Limb (tissue), 2 donors: ENCODE data around the gene PCSK9.

Experiments
- DNase-seq, 2 donors: peaks; one replicate each; pipeline ENCODE4 v3.0.0-alpha.2; 2016; ENCODE audit errors: extremely low spot score in 2 of 2

PCSK9 gene

DNA sequence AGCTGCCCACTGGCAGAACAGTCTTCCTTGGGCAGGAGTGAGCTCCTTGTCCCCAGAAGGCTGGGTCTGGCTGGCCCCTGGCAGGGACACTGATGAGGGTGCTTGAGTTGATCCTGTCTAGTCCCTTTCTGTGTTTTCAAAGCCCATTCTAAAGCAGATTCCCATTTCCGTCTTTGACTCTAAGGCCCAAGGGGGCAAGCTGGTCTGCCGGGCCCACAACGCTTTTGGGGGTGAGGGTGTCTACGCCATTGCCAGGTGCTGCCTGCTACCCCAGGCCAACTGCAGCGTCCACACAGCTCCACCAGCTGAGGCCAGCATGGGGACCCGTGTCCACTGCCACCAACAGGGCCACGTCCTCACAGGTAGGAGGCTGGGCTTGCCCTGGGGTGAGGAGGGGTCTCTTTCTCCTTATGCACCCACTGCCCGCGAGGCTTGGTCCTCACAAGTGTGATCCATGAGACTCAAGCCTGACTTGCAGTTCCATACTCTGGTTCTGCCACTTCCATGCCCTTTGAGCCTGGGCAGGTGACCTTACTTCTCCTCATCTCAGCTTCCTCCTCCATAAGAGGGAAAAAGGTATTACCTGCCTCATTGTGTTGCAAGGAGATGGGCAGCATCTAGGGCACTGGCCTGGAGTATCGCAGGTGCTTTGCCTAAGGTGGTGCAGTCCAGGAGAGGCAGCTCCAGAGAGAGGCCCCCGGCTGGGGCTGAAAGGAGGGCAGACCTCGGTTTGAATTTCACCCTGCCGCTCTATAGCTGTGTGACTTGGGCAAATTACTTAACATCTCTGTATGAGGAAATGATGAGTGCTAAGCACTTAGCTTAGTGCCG, 20.2 kb downstream of the PCSK9 start:
- no peak for DNase-seq

DNA sequence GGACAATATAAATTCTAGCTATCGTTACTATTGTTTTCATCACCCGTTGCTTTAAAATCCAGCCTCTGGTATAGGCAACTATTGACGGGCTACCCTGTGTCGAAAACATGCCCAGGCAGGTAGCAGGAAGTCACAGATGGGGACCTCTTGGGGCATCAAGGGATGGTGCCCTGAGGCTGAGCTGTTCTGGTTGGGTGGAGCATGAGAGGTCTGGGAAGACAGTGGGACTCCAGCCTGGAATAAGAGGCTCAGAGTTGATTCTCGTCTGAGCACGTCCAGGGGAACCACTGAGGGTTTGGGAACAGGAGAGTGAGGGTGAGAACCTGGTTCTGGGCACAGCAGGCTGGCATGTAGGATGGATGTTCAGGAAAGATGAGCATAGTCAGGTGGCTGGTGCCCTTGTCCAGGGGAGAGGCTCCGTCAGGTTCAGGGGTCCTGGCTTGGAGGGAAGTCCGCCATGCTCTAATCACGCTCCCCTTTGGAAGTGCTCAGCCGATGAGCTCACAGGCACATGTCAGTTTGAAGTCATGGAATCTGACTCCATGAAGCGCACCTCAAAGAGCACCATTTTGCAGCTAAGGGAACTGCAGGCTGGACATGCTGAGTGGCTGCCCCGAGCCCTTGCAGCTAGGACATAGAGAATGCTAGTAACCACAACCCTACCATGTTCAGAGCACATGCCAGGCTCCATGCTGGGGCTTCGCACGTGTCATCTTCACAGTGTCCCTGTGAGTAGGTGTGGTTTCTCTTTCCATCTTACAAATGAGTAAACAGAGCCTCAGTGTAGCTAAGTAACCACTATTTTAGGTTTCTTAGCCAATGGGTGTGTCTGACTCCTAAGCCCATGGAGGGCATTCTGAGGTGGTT, 21.0 kb downstream of the PCSK9 start:
- DNase-seq = no peak

DNA sequence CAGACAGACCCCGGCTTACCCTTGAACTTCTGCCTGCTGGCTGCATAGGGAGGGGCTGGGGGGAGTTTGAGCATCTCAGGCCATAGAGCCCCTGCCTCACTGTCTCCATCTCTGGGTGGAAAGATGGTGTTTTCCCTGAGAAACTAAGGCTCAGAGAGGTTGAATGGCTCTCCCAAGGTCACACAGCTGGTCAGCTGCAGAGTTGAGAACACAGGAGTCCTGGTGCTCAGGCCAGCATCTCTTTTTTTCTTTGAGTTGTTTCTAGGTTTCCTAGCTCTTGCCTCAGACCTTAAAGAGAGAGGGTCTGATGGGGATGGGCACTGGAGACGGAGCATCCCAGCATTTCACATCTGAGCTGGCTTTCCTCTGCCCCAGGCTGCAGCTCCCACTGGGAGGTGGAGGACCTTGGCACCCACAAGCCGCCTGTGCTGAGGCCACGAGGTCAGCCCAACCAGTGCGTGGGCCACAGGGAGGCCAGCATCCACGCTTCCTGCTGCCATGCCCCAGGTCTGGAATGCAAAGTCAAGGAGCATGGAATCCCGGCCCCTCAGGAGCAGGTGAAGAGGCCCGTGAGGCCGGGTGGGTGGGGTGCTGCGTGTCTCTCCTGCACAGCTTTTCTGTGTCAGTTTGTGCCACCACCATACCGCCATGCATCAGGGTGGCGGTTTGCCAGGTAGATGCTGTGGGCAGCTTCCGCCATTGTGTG, 21.8 kb downstream of the PCSK9 start:
- no peak for DNase-seq

DNA sequence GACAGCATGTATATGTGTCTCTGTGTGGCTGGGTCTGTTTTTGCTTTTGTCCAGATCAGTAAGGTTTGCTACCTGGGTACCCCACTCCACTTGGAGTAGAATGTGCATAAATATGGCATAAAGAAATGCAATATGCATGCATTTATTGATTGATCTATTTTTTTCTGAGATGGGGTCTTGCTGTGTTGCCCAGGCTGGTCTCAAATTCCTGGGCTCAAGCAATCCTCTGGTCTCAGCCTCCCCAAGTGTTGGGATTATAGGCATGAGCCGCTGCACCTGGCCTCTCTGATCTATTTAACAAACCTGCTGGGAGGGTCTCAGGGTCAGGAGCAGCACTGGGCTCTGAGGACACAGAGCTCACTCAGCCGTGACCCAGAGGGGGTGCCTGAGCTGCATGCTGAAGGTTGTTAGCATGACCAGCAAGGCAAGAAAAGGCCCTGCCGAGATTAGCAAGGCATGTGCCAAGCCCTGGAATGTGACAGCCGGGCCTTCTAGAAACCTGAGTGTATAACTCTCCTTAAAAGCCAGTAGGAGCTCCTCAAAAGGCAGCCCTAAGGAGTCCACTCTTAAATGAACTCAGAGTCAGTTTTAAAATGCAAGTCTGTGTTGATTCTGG, 22.5 kb downstream of the PCSK9 start:
- DNase-seq = no peak

GRCh38 chr1:55062801-55063576, 23.6 kb downstream of the PCSK9 start:
- no peak for DNase-seq

DNA sequence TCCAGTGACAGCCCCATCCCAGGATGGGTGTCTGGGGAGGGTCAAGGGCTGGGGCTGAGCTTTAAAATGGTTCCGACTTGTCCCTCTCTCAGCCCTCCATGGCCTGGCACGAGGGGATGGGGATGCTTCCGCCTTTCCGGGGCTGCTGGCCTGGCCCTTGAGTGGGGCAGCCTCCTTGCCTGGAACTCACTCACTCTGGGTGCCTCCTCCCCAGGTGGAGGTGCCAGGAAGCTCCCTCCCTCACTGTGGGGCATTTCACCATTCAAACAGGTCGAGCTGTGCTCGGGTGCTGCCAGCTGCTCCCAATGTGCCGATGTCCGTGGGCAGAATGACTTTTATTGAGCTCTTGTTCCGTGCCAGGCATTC, 24.2 kb downstream of the PCSK9 start:
- no peak for DNase-seq

DNA sequence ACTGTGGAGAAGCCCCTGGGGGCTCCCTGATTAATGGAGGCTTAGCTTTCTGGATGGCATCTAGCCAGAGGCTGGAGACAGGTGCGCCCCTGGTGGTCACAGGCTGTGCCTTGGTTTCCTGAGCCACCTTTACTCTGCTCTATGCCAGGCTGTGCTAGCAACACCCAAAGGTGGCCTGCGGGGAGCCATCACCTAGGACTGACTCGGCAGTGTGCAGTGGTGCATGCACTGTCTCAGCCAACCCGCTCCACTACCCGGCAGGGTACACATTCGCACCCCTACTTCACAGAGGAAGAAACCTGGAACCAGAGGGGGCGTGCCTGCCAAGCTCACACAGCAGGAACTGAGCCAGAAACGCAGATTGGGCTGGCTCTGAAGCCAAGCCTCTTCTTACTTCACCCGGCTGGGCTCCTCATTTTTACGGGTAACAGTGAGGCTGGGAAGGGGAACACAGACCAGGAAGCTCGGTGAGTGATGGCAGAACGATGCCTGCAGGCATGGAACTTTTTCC, 24.8 kb downstream of the PCSK9 start:
- no peak for DNase-seq

DNA sequence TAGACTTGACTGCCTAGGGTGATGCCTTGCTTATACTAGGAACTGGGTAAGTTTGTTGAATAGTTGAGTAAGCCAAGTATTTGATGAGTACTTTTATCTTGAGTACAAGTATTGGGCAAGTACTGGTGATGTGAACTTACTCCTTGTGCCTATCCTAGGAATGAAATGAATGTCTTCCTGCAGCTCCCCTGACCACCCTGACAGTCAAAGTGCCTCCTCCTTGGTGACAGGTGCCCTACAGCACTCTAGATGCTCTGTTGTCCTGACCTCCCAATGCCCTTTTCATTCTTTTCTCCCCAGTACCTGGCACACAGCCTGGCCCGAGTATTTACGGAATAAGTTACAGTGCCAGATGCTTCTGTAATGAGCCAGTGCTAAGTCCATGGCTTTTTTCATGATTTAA, 25.5 kb downstream of the PCSK9 start:
- no peak for DNase-seq

- DNase-seq = no peak
Measured at GRCh38 chr1:55065648-55066047, 26.3 kb downstream of the PCSK9 start.

GRCh38 chr1:55067022-55067778, 27.9 kb downstream of the PCSK9 start:
- no peak for DNase-seq

GRCh38 chr1:55067914-55068313, 28.6 kb downstream of the PCSK9 start:
- no peak for DNase-seq

- DNase-seq = no peak
Measured at GRCh38 chr1:55068638-55069037, 29.3 kb downstream of the PCSK9 start.

DNA sequence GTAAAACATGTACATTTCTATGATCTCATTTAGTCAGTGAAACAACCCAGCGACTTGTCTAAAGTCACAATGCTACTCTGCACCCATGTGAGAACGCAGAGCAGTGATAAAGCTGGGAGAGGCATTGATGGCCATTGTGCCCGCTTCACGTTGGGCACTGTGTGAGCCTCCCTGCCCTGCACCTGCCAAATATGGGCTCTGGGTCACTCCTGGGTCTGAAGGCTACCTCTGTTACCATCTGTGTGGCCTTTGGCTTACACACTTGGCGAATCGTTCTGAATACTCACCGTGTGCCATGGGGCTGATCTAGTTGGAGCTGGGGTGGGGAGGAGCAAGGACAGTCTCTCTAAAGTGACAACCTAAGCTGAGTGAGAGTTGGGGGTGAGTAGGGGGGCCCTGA, 29.9 kb downstream of the PCSK9 start:
- no peak for DNase-seq

DNA sequence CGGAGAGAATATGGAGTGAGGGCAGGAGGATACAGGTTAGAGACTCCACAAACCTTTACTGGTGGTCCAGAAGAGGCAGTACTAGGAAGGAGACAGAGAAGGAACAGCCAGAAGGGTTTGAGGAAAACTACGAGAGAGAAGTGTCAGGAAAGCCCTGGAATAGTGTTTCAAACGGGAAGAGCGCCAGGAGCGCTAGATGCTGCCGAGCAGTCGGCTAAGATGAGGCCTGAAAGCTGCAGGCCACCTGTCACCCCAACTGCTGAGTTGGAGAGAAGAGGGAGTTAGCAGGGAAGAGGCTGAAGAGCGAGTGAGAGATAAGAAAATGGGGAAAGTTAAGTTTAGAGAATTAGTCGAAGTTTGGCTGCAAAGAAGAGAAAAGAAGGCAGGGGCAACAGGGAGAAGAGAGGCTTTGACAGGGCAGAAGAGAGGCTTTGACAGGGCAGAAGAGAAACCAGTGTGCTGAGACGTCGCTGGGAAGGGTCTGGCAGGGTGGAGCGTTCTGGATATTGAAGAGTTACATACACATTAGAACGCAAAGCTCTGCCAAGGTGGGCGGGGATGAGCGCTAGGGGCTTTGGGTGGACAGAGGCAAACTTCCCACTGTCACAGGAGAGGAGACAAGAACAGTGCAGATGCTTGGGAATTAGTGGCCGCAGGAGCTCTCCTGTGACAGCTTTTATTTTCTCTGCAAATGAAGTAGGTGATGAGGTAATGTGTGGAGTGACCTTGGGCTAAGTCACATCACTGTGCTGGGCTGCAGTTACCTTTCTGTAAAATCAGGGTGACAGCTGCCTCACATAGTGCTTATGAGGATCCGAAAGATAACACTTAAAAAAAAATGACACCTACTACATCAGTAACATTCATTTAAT, 31.2 kb downstream of the PCSK9 start:
- peak in 1 of 2 donors; percentile 57 for DNase-seq

DNA sequence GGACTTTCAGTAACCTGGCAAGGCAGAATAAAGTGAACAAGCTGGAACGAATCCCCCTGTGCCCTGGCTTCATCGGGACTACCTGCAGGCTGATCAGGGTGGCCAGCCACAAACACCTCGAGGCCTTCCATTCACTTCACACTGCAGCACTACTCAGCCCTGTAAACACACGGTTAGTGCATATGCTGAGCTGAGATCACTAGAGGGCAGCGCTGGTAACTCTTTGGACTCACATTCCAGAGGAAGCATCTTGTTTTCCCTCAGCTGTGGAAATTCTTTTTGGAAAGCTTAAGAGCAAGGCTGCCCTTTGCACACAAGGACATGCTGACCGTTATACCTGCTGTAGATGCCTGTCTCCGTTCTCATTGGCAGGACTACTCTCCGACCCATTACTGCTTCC, 32.1 kb downstream of the PCSK9 start:
- DNase-seq = peak in 1 of 2 donors; percentile 38

GRCh38 chr1:55073187-55073916, 34.0 kb downstream of the PCSK9 start:
- no peak for DNase-seq

DNA sequence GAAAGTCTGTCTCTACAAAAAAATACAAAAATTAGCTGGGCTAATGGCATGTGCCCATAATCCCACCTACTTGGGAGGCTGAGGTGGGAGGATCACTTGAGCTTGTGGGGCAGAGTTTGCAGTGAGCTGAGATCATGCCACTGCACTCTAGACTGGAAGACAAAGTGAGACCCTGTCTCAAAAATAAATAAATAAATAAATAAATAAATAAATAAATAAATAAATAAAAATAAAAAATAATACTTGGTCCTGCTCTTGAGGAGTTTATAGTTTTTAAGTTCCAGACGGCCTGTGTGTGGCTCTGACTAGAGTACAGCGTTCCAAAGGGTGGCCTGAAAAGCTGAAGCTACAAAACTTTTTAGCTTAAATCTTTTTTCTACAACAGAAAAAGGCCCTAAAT, 35.1 kb downstream of the PCSK9 start:
- no peak for DNase-seq

DNA sequence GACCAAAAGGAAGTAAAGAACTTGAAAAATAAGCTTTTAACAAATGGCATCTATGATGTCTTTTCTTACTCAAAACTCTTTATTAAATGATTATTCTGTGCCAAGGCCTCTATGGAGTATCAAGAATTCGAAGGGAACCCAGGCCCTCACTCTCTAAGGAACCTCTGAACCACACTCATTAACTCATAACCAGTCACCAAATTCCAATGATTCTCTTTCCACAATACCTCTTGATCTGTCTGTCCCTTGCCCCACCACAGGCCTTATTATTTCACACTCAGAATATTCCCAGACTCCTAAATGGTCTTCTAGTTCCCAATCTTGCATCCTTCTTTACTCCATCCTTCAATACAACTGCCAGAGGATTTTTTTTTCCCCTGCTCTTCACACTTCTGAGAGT, 37.0 kb downstream of the PCSK9 start:
- no peak for DNase-seq
